DMS 273 (cell line): ENCODE data around the gene ZNF865.
A peak's percentile ranks its signal among the peaks of the same experiment; 100 is the strongest.

Experiments used
- DNase-seq: peaks from one replicate; lab custom pipeline; 2025; ENCODE audit not compliant: unreplicated experiment; lab: John Stamatoyannopoulos, UW

Gene ZNF865

DNA sequence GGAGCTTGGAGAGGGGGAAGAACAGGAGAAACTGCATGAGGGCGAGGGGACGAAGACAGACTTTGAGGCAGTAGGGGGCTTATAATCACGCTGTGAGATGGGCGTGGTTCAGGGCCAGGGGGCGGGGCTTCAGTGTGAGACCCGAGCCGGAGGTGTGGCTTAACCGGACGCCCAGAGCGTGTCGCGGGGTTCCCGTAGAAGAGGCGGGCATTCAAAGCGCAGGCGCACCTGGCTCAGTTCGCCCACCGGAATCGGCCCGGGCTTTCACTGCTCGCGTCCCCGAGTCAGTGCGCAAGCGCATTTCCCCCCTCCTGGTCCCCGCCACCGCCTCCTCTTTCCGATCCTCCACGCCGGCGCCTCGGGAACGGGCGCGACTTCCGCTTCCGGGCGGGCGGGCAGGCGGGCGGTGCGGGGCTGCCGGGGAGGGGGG, 225 bp upstream of the ZNF865 start:
- DNase-seq: peak; percentile 99

DNA sequence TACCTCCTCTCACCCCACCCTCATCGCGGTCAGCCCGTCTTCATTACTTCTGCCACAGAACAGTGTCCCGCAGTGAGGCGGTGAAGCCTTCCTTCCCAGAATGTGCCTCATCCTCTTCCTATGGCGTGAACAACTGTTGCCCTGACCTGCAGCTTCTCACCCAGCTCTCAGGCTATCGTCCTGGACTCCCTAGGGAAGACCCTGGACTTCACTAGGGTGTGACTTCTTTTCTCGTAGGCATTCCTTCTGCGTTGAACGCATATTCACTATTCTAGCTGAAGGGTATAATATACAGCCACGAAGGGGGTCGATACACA, 982 bp downstream of the ZNF865 start:
- DNase-seq: no peak

DNA sequence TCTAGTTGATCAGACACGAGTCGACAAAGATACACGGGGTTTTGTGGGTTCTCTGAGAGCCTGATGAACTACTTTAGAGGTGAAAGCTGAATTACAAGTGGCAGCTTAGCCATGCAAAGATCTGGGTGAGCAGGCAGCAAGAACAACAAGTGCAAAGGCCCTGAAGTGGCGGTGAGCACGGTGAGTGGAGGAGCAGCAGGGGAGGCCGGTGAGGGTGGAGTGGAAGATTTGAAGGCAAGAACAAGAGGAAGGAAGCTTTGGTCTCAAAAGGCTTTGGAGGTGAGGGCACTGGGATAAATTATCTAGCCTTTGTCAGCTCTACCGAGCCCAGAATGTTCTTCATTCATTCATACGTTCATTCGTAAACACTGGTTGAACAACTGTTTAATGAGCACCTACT, 1.4 kb downstream of the ZNF865 start:
- no peak for DNase-seq

DNA sequence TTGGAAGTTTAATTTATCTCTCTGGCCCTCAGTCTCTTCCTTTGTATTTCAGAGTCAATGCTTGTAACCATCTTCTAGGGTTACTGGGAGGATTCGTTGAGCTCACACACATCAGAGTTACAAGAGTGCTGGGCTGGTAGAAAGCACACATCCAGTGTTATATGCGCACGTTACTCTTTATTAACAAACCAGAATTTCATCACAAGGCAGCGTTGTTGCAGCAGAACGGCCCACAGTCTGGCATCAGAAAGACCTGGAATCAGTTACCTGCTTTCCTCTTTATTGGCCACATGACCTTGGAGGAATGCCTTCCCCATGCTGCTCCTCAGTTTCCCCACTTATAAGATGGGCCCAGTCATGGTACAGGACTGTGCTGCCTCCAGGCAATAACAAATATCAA, 3.9 kb downstream of the ZNF865 start:
- DNase-seq: no peak

DNA sequence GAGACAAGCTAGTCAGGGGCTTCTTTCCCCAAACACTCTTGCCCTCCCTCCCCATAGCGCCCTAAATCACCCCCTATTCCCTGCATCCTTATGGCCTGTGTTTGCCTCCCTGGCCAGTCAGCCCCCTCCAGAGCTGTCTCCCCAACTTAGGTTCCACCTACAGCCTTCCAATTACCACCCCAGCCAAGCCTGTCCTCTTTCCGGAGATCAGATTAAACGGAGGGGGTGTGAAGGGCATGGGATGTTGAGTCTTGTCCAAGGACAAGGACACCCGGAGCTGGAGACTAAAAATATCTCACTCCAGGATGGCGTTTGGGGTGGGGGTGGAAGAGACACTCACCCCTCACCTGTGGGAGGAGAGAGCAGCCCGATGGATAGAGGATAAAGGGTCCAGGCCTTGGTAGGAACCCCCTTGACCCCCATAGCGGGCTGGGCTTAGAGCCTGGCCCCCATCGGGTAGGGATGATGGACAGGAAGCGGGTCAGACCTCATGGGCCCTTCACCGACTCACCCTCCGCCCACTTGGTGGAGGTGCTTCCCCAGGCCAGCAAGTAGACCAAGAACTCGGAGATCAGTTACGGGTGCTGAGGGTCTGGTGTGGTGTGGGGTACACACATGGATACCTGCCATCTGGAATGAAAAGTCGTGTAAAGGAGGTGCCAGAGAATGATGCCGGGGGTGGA, 6.0 kb downstream of the ZNF865 start:
- DNase-seq: no peak

DNA sequence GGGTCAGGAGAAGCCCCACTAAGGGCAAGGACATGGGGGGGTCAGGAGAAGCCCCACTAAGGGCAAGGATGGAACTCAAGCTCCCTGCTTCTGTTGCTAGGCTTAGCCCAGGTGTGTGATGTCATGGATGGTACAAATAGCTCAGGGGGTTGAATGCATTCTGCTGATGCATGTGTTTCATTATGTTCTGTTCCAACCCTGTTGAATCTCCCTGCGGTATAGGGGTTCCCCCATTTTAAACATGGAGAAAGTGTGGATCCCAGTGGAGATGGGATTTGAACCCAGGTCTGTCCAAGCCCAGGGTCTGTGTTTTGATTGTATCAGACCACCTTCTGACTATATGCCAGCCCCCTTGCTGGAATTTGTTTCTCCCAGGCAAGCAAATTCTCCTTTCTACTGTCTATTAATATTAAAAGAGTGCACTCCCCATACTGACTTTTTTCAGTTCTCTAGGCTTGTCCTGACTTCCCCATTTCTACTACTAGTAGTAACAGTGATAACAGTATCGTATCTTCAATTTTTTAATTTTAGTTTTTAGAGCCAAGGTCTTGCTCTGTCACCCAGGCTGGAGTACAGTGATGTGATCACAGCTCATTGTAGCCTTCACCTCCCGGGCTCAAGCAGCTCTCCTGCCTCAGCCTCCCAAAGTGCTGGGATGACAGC, 6.7 kb downstream of the ZNF865 start:
- no peak for DNase-seq

DNA sequence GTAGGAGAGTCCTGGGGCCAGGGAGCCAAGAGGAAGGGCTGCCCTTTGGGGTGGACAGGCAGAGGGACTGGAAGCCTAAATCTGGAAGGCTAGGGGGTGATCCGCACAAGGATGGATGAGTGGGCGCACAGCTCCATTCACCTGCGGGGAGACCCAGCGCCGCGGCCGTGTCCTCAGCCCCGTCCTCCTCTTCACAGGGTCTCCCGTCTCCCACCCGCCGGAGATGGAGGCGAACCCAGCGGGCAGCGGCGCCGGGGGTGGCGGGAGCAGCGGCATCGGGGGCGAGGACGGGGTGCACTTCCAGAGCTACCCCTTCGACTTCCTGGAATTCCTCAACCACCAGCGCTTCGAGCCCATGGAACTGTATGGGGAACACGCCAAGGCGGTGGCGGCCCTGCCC, 7.9 kb downstream of the ZNF865 start:
- DNase-seq: no peak

DNA sequence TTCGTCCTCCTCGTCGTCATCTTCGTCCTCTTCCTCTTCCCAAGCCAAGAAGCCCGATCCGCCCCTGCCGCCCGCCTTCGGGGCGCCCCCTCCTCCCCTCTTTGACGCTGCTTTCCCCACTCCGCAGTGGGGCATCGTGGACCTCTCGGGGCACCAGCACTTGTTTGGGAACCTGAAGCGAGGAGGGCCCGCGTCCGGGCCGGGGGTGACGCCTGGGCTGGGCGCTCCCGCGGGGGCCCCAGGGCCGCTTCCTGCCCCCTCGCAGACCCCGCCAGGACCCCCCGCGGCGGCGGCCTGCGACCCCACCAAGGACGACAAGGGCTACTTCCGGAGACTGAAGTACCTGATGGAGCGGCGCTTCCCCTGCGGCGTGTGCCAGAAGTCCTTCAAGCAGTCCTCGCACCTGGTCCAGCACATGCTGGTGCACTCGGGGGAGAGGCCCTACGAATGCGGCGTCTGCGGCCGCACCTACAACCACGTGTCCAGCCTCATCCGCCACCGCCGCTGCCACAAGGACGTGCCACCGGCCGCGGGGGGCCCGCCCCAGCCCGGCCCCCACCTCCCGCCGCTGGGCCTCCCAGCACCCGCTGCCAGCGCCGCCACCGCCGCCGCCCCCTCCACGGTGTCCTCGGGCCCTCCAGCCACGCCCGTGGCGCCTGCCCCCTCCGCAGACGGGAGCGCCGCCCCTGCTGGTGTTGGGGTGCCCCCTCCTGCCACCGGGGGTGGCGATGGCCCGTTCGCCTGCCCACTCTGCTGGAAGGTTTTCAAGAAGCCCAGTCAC, 8.7 kb downstream of the ZNF865 start:
- DNase-seq: no peak

DNA sequence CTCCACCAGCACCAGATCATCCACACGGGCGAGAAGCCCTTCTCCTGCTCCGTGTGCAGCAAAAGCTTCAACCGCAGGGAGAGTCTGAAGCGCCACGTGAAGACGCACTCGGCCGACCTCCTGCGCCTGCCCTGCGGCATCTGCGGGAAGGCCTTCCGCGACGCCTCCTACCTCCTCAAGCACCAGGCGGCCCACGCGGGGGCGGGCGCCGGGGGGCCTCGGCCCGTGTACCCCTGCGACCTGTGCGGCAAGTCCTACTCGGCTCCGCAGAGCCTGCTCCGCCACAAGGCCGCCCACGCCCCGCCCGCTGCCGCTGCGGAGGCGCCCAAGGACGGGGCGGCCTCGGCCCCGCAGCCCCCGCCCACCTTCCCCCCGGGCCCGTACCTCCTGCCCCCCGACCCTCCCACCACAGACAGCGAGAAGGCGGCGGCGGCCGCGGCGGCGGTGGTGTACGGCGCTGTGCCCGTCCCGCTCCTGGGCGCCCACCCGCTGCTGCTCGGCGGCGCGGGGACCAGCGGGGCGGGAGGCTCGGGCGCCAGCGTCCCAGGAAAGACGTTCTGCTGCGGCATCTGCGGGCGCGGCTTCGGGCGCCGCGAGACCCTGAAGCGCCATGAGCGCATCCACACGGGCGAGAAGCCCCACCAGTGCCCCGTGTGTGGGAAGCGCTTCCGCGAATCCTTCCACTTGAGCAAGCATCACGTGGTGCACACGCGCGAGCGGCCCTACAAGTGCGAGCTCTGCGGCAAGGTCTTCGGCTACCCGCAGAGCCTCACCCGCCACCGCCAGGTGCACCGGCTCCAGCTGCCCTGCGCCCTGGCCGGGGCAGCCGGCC, 9.5 kb downstream of the ZNF865 start:
- no peak for DNase-seq

DNA sequence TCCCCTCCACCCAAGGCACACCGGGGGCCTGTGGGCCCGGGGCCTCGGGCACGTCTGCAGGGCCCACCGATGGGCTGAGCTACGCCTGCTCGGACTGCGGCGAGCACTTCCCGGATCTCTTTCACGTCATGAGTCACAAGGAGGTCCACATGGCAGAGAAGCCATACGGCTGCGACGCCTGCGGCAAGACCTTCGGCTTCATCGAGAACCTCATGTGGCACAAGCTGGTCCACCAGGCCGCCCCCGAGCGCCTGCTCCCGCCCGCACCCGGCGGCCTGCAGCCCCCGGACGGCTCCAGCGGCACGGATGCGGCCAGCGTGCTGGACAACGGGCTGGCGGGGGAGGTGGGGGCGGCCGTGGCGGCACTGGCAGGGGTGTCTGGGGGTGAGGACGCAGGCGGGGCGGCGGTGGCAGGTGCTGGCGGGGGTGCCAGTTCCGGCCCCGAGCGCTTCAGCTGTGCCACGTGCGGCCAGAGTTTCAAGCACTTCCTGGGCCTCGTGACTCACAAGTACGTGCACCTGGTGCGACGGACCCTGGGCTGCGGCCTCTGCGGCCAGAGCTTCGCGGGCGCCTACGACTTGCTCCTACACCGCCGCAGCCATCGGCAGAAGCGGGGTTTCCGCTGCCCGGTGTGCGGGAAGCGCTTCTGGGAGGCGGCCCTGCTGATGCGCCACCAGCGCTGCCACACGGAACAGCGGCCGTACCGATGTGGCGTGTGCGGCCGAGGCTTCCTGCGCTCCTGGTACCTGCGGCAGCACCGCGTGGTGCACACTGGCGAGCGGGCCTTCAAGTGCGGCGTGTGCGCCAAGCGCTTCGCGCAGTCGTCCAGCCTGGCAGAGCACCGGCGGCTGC, 10.3 kb downstream of the ZNF865 start:
- no peak for DNase-seq

DNA sequence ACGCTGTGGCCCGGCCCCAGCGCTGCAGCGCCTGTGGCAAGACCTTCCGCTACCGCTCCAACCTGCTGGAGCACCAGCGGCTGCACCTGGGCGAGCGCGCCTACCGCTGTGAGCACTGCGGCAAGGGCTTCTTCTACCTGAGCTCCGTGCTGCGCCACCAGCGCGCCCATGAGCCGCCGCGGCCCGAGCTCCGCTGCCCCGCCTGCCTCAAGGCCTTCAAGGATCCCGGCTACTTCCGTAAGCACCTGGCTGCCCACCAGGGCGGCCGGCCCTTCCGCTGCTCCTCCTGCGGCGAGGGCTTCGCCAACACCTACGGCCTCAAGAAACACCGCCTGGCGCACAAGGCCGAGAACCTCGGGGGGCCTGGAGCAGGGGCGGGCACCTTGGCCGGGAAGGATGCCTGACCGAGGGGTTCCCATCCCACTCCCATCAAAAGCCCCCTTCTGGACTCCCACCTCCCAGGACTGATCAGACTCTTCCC, 11.0 kb downstream of the ZNF865 start:
- DNase-seq: no peak

DNA sequence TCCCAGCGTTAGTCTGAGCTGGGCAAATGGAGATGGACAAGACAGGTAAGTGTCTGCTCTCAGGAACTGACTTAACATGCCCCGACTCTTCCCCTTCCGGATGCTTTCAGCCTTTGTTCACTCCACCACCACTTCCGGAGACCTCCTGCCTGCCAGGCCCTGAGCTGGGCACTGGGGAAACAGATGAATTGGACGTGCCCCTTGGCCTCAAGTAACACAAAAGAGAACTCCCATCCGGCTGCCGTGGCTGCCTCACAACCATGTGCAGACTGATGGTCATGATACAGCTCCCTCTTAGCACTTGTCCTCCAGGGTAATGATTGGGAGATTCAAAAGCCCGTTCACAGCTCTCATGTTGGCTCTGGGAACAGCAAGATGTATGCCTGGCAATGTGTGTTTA, 12.0 kb downstream of the ZNF865 start:
- no peak for DNase-seq

DNA sequence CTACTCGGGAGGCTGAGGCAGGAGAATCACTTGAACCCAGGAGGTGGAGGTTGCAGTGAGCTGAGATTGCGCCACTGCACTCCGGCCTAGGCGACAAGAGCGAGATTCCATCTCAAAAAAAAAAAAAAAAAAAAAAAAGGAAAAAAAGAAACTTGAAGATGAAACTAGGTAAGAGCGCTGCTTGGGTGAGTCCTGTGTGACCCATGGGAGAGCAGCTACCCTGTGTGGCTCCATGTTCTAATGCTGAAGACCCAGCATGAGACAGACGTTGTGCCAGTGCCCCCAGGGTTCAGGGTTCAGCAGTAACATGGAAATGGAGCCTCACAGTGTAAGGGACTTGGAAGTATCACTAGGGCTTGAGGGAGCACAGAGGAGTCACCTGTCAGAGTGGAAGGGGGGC, 13.0 kb downstream of the ZNF865 start:
- no peak for DNase-seq

DNA sequence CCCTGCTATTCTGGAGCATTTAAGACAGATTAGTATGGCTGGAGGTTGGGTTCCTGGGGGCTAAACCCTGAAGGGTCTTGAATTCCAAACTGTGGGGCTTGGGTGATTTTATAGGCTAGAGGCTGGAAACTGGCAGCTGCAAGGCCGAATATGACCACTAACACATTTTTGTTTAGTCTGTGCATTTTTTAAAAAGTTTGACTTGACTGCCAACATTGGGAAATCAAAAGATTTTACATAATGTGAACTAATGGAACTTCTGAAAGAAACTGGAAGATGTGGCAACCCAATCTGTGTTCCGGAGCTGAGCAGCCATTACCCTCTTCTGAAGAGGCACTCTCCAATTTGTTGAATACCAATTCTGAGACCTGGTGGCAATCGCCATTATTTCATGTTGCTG, 13.8 kb downstream of the ZNF865 start:
- no peak for DNase-seq

DNA sequence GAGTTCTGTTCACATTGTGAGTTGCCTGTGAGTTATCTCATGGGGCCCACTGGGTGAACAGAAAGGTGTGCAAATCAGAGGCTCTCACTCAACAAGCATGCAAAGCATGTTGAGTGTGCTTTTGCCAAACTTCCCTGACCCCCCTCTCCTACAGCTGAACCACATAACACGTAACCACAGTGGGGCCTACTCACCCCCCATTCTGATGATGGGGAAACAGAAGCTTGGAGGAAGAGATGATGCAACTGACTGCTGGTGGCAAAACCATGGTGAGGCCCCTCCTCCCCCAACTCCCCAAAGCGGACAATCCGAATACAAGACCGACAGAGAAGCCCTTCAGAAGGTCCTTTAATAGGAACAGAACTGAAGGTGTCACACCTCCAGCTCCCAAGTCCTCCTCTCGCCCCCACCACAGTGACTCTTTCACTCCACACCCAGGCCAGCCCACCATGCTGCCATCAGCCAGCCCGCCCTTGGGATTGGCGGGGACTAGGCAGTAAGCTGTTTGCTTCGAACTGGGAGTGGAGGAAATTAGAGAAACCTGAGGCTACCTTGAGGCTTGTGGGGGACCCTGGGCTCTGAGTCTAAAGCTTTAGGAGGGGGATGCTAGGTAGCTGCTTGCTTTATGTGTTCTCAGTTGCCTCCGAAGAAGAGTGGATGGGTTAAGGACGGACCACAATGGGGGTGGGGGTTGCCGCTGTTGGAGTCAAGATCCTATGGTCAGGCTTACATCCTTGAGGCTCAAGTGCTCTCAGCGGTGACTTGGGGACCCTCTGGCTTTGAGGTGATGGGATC, 15.2 kb downstream of the ZNF865 start:
- no peak for DNase-seq

DNA sequence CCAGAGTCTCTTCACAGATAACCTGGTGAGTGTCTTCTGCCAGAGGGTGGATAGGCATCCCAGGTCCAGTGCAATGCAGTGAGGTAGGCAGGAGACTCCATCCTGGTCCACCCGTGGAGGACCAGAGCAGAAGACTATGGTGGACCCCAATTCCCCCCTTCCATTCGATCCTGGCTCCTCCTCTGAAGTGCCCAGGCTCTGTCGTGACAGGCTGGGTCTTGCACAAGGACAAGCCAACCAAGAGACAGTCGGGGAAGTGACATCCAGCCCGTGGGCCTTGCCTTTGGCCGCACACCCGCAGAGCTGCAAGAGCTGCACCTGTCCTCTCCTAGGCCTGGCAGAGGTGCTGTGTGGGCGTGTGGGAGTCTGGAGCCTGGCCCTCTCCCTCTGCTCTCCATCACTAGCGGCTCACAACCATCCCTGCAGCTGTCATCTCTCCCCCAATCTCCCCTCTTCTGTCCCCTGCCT, 15.8 kb downstream of the ZNF865 start:
- no peak for DNase-seq

DNA sequence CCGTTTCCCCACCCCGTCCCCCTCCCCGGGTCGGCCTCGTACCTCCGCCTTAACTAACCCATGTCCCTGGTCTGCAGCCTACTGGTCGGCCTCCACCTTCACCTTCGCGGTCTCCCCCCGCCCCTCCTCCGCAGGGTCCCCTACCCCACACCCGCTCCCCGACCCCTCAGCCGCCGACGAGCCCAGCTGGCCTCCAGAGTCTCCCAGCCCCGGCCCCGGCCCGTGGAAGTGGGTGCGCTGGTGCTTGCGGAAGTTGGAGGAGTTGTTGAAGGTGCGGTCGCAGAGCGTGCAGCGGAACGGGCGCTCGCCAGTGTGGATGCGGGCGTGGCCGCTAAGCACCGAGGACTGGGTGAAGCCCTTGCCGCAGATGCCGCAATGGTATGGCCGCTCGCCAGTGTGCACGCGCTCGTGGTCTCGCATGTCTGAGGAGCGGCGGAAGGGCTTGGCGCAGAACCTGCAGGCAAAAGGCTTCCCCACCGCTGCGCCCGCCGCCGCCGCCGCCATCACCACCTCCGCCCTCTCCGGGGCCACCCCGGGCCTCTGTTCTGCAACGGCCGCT, 16.3 kb downstream of the ZNF865 start:
- DNase-seq: no peak

DNA sequence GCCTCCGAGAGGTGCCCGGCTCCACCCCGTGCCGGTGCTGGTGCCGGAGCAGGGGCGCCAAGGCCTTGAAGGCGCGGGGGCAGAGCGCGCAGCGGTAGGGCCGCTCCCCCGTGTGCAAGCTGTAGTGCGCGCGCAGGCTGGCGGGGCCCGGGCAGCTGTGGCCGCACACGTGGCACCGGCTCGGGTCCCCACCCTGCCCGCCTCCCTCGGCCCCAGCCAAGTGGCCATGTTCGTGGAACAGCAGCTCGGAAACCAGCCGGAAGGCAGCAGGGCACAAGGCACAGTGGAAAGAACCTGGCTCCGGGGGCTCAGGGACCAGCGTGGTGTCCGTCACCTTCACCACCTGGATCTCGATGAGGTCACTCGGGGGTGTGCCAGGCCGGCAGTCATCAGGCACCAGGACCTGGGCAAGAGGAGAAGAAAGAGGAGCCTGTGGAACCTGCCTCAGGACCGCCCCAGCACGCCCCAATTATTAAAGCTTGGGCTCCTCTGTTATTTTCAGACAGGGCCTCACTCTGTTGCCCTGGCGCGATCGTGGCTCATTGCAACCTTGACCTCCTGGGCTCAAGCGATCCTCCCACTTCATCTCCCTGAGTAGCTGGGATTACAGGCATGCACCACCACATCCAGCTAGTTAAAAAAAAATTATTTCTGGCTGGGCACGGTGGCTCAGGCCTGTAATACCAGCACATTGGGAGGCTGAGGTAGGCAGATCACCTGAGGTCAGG, 17.0 kb downstream of the ZNF865 start:
- DNase-seq: no peak

DNA sequence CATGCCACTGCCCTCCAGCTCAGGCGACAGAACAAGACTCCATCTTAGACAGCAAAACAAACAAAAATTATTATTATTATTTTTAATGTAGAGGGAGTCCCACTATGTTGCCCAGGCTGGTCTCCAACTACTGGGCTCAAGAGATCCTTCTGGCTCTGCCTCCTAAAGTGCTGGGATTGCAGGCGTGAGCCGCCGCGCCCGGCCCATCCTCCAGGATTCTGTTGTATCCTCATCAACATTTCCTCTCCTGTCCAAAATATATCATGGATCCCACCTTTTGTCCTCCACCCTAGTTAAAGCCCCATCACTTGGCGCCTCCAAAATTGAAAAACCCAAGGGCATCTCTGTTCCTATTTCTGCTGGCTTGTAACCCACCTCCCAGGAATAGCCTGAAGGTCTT, 17.7 kb downstream of the ZNF865 start:
- DNase-seq: no peak
